HL-60 (cell line): ENCODE measurements around the gene MALAT1.

Experiments used
- DNase-seq, 2 experiments: peaks; one replicate each; pipeline ENCODE4 v3.0.0-alpha.2; 2010 to 2020; ENCODE audit warnings: low read depth in 1 of 2, low spot score in 1 of 2
- H3K27ac ChIP-seq: fragments of 250-450 bp; sonication (Bioruptor Pico); replicated peaks from 2 replicates; pipeline ENCODE4 v1.5.1; 2020; ENCODE audit warnings: mild to moderate bottlenecking, moderate library complexity
- H3K27me3 ChIP-seq: fragments of 250-450 bp; sonication (Bioruptor Pico); 2 replicates; pipeline ENCODE4 v1.5.1; 2021; ENCODE audit warnings: mild to moderate bottlenecking, moderate library complexity; ENCODE audit not compliant: insufficient read depth, poor library complexity, severe bottlenecking
- H3K4me3 ChIP-seq: replicated peaks from 2 replicates; pipeline ENCODE4 v1.5.1; 2011; ENCODE audit warnings: mild to moderate bottlenecking, control low read depth, low read length; ENCODE audit not compliant: insufficient read depth
- CTCF ChIP-seq: IDR thresholded peaks from one replicate; pipeline ENCODE4 v1.5.1; 2011; ENCODE audit warnings: low read length, control low read depth, inconsistent platforms; ENCODE audit not compliant: insufficient read depth
- GABPA ChIP-seq: IDR thresholded peaks from 2 replicates; pipeline ENCODE4 v1.6.1; 2012; ENCODE audit warnings: low read depth
- POLR2AphosphoS5 ChIP-seq: IDR thresholded peaks from 2 replicates; pipeline ENCODE4 v1.6.1; 2012; ENCODE audit warnings: low read depth
- REST ChIP-seq: IDR thresholded peaks from 2 replicates; pipeline ENCODE4 v1.6.1; 2012; ENCODE audit warnings: low read depth; ENCODE audit not compliant: insufficient replicate concordance
- SPI1 ChIP-seq: IDR thresholded peaks from 2 replicates; pipeline ENCODE4 v1.6.1; 2012; ENCODE audit warnings: low read depth, mild to moderate bottlenecking, borderline replicate concordance

MALAT1 gene

GRCh38 chr11:65538232-65538914, 39.5 kb downstream of the MALAT1 start:
- TF ChIP-seq CTCF = no peak
- no peak overlapping the region for H3K4me3 ChIP-seq
- H3K27ac ChIP-seq = no peak overlapping the region
- H3K27me3 ChIP-seq = no peaks in the 10 kb centered on the region
- DNase-seq = no peak

GRCh38 chr11:65538915-65539743, 40.3 kb downstream of the MALAT1 start:
- H3K27ac ChIP-seq = no peak overlapping the region
- peak overlapping the region; percentile 56; the same call in 1 of the 2 replicates for H3K4me3 ChIP-seq
- H3K27me3 ChIP-seq = no peaks in the 10 kb centered on the region
- no peak for DNase-seq
- TF ChIP-seq SPI1 (no peak), GABPA (no peak), CTCF (no peak), REST (no peak), POLR2AphosphoS5 (no peak)

DNA sequence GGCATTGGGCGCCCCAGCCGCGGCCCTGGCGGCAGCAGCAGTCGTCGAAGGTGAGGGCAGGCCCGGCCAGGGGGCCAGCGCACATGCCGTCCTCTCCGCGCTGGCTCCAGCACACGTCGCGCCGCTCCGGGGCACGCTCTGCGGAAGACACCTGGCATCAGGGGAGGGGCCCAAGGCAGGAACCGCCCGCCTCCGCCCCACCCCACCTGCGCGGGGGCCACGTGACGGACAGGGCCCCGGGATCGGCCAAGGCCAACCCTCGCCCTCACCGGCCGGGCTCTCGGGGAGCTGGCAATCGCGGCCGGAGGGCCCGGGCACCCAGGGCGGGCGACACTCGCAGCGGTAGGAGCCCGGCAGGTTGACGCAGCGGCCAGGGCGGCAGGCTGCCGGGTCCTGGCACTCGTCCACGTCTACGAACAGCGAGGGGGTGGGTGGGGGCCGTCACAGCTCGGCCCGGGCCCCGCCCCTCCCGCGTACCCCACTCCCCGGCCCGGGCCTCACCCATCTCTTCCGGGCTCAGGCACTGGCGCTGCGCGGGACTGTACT, 41.0 kb downstream of the MALAT1 start:
- Histone ChIP-seq H3K4me3 (peak overlapping the region; percentile 56), H3K27me3 (no peaks in the 10 kb centered on the region), H3K27ac (peak overlapping the region; percentile 17; the same call in 1 of the 2 replicates)
- DNase-seq = no peak
- TF ChIP-seq POLR2AphosphoS5 (no peak), REST (no peak), GABPA (no peak), SPI1 (no peak), CTCF (no peak)
